ENCODE measurements around the gene TSHZ2. TPM values are rescaled to one million over a fixed set of nuclear protein-coding genes. Genes with fewer than 3 reads are reported as not detected.

Gene TSHZ2
- total RNA-seq, 1 experiment from 2014 or later: 0.07 TPM

DNA sequence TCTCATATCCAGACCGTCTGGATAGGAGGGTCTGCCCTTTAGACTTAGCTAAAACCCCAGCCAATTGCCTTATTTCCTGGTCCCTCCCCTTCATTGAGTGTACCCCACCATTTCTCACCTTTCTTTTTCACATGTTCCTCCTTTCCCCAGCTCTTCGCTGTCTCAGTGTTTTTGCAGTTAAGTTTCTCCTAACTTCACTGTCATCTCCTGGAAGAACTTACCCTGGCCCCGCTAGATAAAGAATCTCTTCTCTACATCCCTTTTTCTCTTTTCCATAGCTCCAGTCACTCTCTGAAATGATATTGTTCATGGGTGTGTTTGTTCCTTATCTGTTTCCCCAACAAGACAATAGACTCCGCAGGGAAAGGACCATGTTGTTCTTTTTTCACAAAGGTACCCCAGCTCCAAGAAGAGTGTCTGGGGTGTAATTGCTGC lies 208.8 kb downstream of the TSHZ2 start:
- Histone ChIP-seq H4K91ac (ENCODE audit: insufficient read length, low read depth, low read length) (no peak overlapping the region), H4K8ac (replicated peaks; ENCODE audit: insufficient read length, low read depth, low read length) (no peak overlapping the region), H3K23ac (ENCODE audit: insufficient read length, low read depth, low read length) (no peak overlapping the region), H3K4me1 (ENCODE audit: insufficient read depth, low read length) (no peaks in the 10 kb centered on the region), H3K14ac (ENCODE audit: insufficient read depth, low read length) (no peak overlapping the region), H4K5ac (ENCODE audit: insufficient read length, low read depth, low read length) (no peak overlapping the region), H3T11ph (ENCODE audit: low read length) (no peak overlapping the region), H3K9me3 (ENCODE audit: control insufficient read depth, low read depth, low read length) (no peaks in the 10 kb centered on the region), H3K79me2 (ENCODE audit: insufficient read depth, low read length) (no peaks in the 10 kb centered on the region), H3K4me2 (ENCODE audit: insufficient read depth, insufficient read length, low read length) (no peak overlapping the region), H3K27ac (ENCODE audit: insufficient read length, low read depth, low read length) (no peak overlapping the region), H3K27me3 (ENCODE audit: insufficient read depth, low read length) (no peaks in the 10 kb centered on the region), H2AFZ (ENCODE audit: low read length) (no peak overlapping the region), H3K18ac (ENCODE audit: insufficient read length, low read depth, low read length) (no peak overlapping the region), H2BK12ac (ENCODE audit: insufficient read length, low read depth, low read length) (no peak overlapping the region), H4K20me1 (ENCODE audit: control insufficient read depth, insufficient read depth, insufficient read length) (no peaks in the 10 kb centered on the region), H2BK5ac (ENCODE audit: insufficient read length, low read length) (no peak overlapping the region), H3K56ac (ENCODE audit: insufficient read length, low read depth, low read length) (no peak overlapping the region), H3K4ac (ENCODE audit: low read depth, low read length) (no peak overlapping the region), H3K9ac (ENCODE audit: extremely low read depth, insufficient read length, low read length) (no peak overlapping the region), H2BK15ac (ENCODE audit: low read depth, low read length) (no peak overlapping the region), H2AK5ac (ENCODE audit: insufficient read length, low read length) (no peak overlapping the region), H3K23me2 (ENCODE audit: insufficient read length, low read depth, low read length, poor library complexity, severe bottlenecking) (no peaks in the 10 kb centered on the region), H2BK20ac (ENCODE audit: low read depth, low read length, poor library complexity, severe bottlenecking) (no peak overlapping the region), H2BK120ac (ENCODE audit: low read depth, low read length, poor library complexity, severe bottlenecking) (no peak overlapping the region), H3K79me1 (ENCODE audit: insufficient read depth, low read depth, low read length, poor library complexity, severe bottlenecking) (no peaks in the 10 kb centered on the region)
- DNase-seq: no peak
- H3K9me3 Mint-ChIP-seq: no peaks in the 10 kb centered on the region
- TF ChIP-seq CTCF (conservative IDR thresholded peaks at IDR 0.05): no peak
- no peaks in the 10 kb centered on the region; the same call in none of the 2 replicates for H3K27me3 Mint-ChIP-seq (ENCODE audit: low read depth)
- H3K36me3 Mint-ChIP-seq (ENCODE audit: insufficient read depth in 1 of 3, low read depth in 3 of 3): no peaks in the 10 kb centered on the region
- no peak overlapping the region for H3K4me3 Mint-ChIP-seq
- WGBS (ENCODE audit: extremely low coverage, insufficient read length, low lambda C conversion rate): no CpG with 5 or more reads among the region's 4 CpGs
- no peak overlapping the region; a peak in 1 of 7 replicates for H3K27ac Mint-ChIP-seq
- H3K4me1 Mint-ChIP-seq: peaks cover 5% of the 10 kb centered on the region in 2 experiments

Measured in H9 (cell line).